ENCODE data around the gene RAB17. TPM values are rescaled to one million over a fixed set of nuclear protein-coding genes. Genes with fewer than 3 reads are reported as not detected.

The RAB17 gene
- total and polyA plus RNA-seq, 2 experiments from 2014 or later = 2.9 to 3.1 TPM

GRCh38 chr2:237532160-237532559 lies 58.4 kb downstream of the RAB17 start:
- DNase-seq (ENCODE audit: low read depth in 1 of 2, low spot score in 1 of 2) = no peak
- Histone ChIP-seq H3K36me3 (no peaks in the 10 kb centered on the region), H3K27me3 (no peaks in the 10 kb centered on the region), H3K9me3 (ENCODE audit: low read depth) (no peaks in the 10 kb centered on the region), H3K27ac (no peak overlapping the region), H3K4me1 (ENCODE audit: low read depth) (no peaks in the 10 kb centered on the region), H3K4me3 (no peak overlapping the region)
- no peak for TF ChIP-seq CTCF (IDR thresholded peaks at IDR 0.05; ENCODE audit: low read depth, low read length)

- Histone ChIP-seq H3K27ac (no peak overlapping the region), H3K9me3 (ENCODE audit: low read depth) (no peaks in the 10 kb centered on the region), H3K4me3 (no peak overlapping the region), H3K36me3 (no peaks in the 10 kb centered on the region), H3K4me1 (ENCODE audit: low read depth) (no peaks in the 10 kb centered on the region), H3K27me3 (no peaks in the 10 kb centered on the region)
- DNase-seq (ENCODE audit: low read depth in 1 of 2, low spot score in 1 of 2) = no peak
- TF ChIP-seq CTCF (IDR thresholded peaks at IDR 0.05; ENCODE audit: low read depth, low read length) = no peak
These were observed 59.8 kb downstream of the RAB17 start for GRCh38 chr2:237530472-237531433.

GRCh38 chr2:237529452-237530402 lies 60.8 kb downstream of the RAB17 start:
- no peaks in the 10 kb centered on the region for H3K9me3 ChIP-seq (ENCODE audit: low read depth)
- no peak overlapping the region for H3K27ac ChIP-seq
- no peaks in the 10 kb centered on the region for H3K36me3 ChIP-seq
- H3K27me3 ChIP-seq = no peaks in the 10 kb centered on the region
- H3K4me1 ChIP-seq (ENCODE audit: low read depth) = no peaks in the 10 kb centered on the region
- DNase-seq (ENCODE audit: low read depth in 1 of 2, low spot score in 1 of 2) = no peak
- H3K4me3 ChIP-seq = no peak overlapping the region
- TF ChIP-seq CTCF (IDR thresholded peaks at IDR 0.05; ENCODE audit: low read depth, low read length) = no peak

- Histone ChIP-seq H3K4me3 (no peak overlapping the region), H3K27me3 (no peaks in the 10 kb centered on the region), H3K9me3 (ENCODE audit: low read depth) (no peaks in the 10 kb centered on the region), H3K4me1 (ENCODE audit: low read depth) (no peaks in the 10 kb centered on the region), H3K27ac (no peak overlapping the region), H3K36me3 (no peaks in the 10 kb centered on the region)
- no peak for DNase-seq (ENCODE audit: low read depth in 1 of 2, low spot score in 1 of 2)
- TF ChIP-seq CTCF (IDR thresholded peaks at IDR 0.05; ENCODE audit: low read depth, low read length) = no peak
These were observed 62.8 kb downstream of the RAB17 start for GRCh38 chr2:237527766-237528165.

- DNase-seq (ENCODE audit: low read depth in 1 of 2, low spot score in 1 of 2) = no peak
- Histone ChIP-seq H3K4me1 (ENCODE audit: low read depth) (no peaks in the 10 kb centered on the region), H3K4me3 (no peak overlapping the region), H3K27me3 (no peaks in the 10 kb centered on the region), H3K27ac (no peak overlapping the region), H3K9me3 (ENCODE audit: low read depth) (no peaks in the 10 kb centered on the region), H3K36me3 (no peaks in the 10 kb centered on the region)
- no peak for TF ChIP-seq CTCF (IDR thresholded peaks at IDR 0.05; ENCODE audit: low read depth, low read length)
These were observed 63.3 kb downstream of the RAB17 start for GRCh38 chr2:237527233-237527632.

All from cardiac muscle cell (in vitro differentiated cells and primary cell).